ENCODE measurements around the gene USP11. TPM values are rescaled to one million over a fixed set of nuclear protein-coding genes. Genes with fewer than 3 reads are reported as not detected.

Gene USP11
- total RNA-seq, 1 experiment from 2014 or later = 122 TPM

GRCh38 chrX:47190445-47191269, 42.2 kb upstream of the USP11 start:
- Histone ChIP-seq H3K4me1 (ENCODE audit: insufficient read depth, low read length, poor library complexity, severe bottlenecking) (peaks cover 9% of the 10 kb centered on the region), H3K27me3 (replicated peaks; ENCODE audit: insufficient read depth, low read depth, low read length, poor library complexity) (no peaks in the 10 kb centered on the region), H3K36me3 (ENCODE audit: insufficient read depth, low read length, poor library complexity, severe bottlenecking) (peaks cover 11% of the 10 kb centered on the region), H3K27ac (ENCODE audit: low read depth, low read length, poor library complexity, severe bottlenecking) (peak overlapping the region; percentile 75), H3K9me3 (ENCODE audit: low read depth, low read length, poor library complexity, severe bottlenecking) (no peaks in the 10 kb centered on the region), H3K4me3 (ENCODE audit: low read depth, low read length, poor library complexity, severe bottlenecking) (peak overlapping the region; percentile 59)
- no TSS peak for BruUV-seq (replicated peaks)
- DNase-seq (ENCODE audit: low spot score) = peak; percentile 95
- TF ChIP-seq EZH2 (IDR thresholded peaks at IDR 0.05; ENCODE audit: borderline replicate concordance, low read depth, low read length, poor library complexity, severe bottlenecking) (no peak), CTCF (conservative IDR thresholded peaks at IDR 0.05; ENCODE audit: low read depth, low read length) (no peak)
- intact Hi-C loops (cut with micrococcal nuclease; ENCODE audit: unreplicated experiment) = loop anchor here (1.0 to 5.0 kb wide), 2 partner anchors 43 to 837 kb away; partner anchors contain the start of gene USP11
- CTCF ChIA-PET = no interaction called here
- POLR2A ChIA-PET (ENCODE audit: low non-redundant PET) = interaction anchor here (1.0 kb wide), 1 partner anchor 27 kb away, joined by 3 read pairs; no protein-coding TSS in a partner anchor

GRCh38 chrX:47191331-47191730, 41.5 kb upstream of the USP11 start:
- BruUV-seq (replicated peaks) = no TSS peak
- Histone ChIP-seq H3K27ac (ENCODE audit: low read depth, low read length, poor library complexity, severe bottlenecking) (peak overlapping the region; percentile 75), H3K36me3 (ENCODE audit: insufficient read depth, low read length, poor library complexity, severe bottlenecking) (peaks cover 12% of the 10 kb centered on the region), H3K4me3 (ENCODE audit: low read depth, low read length, poor library complexity, severe bottlenecking) (peak overlapping the region; percentile 59), H3K27me3 (replicated peaks; ENCODE audit: insufficient read depth, low read depth, low read length, poor library complexity) (no peaks in the 10 kb centered on the region), H3K9me3 (ENCODE audit: low read depth, low read length, poor library complexity, severe bottlenecking) (no peaks in the 10 kb centered on the region), H3K4me1 (ENCODE audit: insufficient read depth, low read length, poor library complexity, severe bottlenecking) (peaks cover 15% of the 10 kb centered on the region)
- TF ChIP-seq CTCF (conservative IDR thresholded peaks at IDR 0.05; ENCODE audit: low read depth, low read length) = no peak
- TF ChIP-seq EZH2 (IDR thresholded peaks at IDR 0.05; ENCODE audit: borderline replicate concordance, low read depth, low read length, poor library complexity, severe bottlenecking) = no peak
- ChIA-PET CTCF (no interaction called here), POLR2A (ENCODE audit: low non-redundant PET) (interaction anchor here (1.0 kb wide), 1 partner anchor 26 kb away, joined by 3 read pairs; no protein-coding TSS in a partner anchor)
- DNase-seq (ENCODE audit: low spot score) = peak; percentile 59
- intact Hi-C loops (cut with micrococcal nuclease; ENCODE audit: unreplicated experiment) = loop anchor here (5.0 kb wide), 1 partner anchor 836 kb away; no protein-coding TSS in a partner anchor

- H3K4me3 ChIP-seq (ENCODE audit: low read depth, low read length, poor library complexity, severe bottlenecking) = peak overlapping the region; percentile 59
- no peak for DNase-seq (ENCODE audit: low spot score)
- peaks cover 17% of the 10 kb centered on the region for H3K4me1 ChIP-seq (ENCODE audit: insufficient read depth, low read length, poor library complexity, severe bottlenecking)
- no peaks in the 10 kb centered on the region for H3K9me3 ChIP-seq (ENCODE audit: low read depth, low read length, poor library complexity, severe bottlenecking)
- ChIA-PET POLR2A (ENCODE audit: low non-redundant PET) (no interaction called here), CTCF (no interaction called here)
- H3K27me3 ChIP-seq (replicated peaks; ENCODE audit: insufficient read depth, low read depth, low read length, poor library complexity) = no peaks in the 10 kb centered on the region
- BruUV-seq (replicated peaks) = no TSS peak
- TF ChIP-seq CTCF (conservative IDR thresholded peaks at IDR 0.05; ENCODE audit: low read depth, low read length) = no peak
- TF ChIP-seq EZH2 (IDR thresholded peaks at IDR 0.05; ENCODE audit: borderline replicate concordance, low read depth, low read length, poor library complexity, severe bottlenecking) = no peak
- H3K36me3 ChIP-seq (ENCODE audit: insufficient read depth, low read length, poor library complexity, severe bottlenecking) = peaks cover 14% of the 10 kb centered on the region
- intact Hi-C loops (cut with micrococcal nuclease; ENCODE audit: unreplicated experiment) = loop anchor here (2.0 to 5.0 kb wide), 2 partner anchors 331 to 835 kb away; no protein-coding TSS in a partner anchor
- H3K27ac ChIP-seq (ENCODE audit: low read depth, low read length, poor library complexity, severe bottlenecking) = peak overlapping the region; percentile 75
These were observed 40.9 kb upstream of the USP11 start for GRCh38 chrX:47191806-47192401.

Data from A673 (cell line).